ENCODE results near the gene MCF2L.
A peak's percentile ranks its signal among the peaks of the same experiment; 100 is the strongest.
"Not testable (repeated sequence)": the region's sequence is repeated elsewhere in the genome, so short reads cannot be mapped to it uniquely, and the experiment has no call there.

MCF2L gene

DNA sequence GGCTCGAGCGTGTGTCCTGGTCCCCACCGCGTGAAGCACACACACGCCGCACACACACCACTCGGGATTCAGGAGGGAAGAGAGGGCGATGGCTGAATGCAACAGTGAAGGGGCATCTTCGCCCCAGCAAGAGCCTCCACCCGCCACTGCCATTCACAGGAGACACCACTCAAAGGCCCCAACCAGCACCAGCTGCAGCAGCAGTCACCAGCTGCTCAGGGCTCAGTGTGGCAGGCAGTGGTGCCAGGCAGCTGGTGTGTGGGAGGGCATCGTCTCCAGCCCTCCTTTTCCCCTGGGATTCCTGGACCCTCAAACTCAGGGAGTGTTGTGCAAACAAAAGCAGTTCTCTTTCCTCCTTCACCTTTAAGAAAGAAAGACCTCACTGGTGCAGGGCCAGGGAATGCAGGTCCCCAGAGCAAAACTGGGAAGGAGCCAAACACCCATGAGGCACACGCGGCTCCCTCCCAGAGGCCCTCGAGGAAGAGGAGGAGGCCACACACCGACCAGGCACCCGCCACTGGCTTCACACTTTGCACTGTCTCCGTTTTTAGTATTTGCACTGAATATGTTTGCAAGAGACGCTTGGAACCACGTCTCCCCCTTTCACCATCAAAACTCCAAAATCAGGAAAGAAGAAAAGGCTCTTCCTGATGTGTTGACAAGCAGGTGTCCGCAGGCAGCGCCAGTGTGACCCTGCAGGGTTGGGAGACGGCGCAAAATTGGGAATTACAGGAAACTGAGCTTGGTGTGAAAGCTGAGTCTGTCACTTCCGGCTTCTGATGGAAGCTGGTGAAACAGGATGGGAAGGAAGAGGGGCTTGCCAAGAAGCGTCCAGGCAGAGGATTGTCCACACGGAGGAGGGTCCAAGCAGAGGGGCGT lies 110.1 kb downstream of the MCF2L start:
- peak in 41 of 56 donors; percentile 13 to 83 (median 54) for DNase-seq

DNA sequence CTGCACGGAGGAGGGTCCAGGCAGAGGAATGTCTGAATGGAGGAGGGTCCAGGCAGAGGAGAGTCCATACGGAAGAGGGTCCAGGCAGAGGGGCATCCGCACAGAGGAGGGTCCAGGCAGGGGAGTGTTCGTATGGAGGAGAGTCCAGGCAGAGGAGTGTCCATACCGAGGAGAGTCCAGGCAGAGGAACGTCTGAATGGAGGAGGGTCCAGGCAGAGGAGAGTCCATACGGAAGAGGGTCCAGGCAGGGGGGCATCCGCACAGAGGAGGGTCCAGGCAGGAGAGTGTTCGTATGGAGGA lies 110.7 kb downstream of the MCF2L start:
- DNase-seq: not testable (repeated sequence)

GRCh38 chr13:113080361-113080831 lies 111.4 kb downstream of the MCF2L start:
- no peak for DNase-seq

- DNase-seq: no peak
Measured at GRCh38 chr13:113080901-113081521, 112.0 kb downstream of the MCF2L start.

GRCh38 chr13:113082198-113083021 lies 113.4 kb downstream of the MCF2L start:
- DNase-seq: no peak

GRCh38 chr13:113083022-113083373 lies 114.0 kb downstream of the MCF2L start:
- DNase-seq: no peak

GRCh38 chr13:113083402-113084061 lies 114.5 kb downstream of the MCF2L start:
- peak in 45 of 56 donors; percentile 18 to 92 (median 59) for DNase-seq

DNA sequence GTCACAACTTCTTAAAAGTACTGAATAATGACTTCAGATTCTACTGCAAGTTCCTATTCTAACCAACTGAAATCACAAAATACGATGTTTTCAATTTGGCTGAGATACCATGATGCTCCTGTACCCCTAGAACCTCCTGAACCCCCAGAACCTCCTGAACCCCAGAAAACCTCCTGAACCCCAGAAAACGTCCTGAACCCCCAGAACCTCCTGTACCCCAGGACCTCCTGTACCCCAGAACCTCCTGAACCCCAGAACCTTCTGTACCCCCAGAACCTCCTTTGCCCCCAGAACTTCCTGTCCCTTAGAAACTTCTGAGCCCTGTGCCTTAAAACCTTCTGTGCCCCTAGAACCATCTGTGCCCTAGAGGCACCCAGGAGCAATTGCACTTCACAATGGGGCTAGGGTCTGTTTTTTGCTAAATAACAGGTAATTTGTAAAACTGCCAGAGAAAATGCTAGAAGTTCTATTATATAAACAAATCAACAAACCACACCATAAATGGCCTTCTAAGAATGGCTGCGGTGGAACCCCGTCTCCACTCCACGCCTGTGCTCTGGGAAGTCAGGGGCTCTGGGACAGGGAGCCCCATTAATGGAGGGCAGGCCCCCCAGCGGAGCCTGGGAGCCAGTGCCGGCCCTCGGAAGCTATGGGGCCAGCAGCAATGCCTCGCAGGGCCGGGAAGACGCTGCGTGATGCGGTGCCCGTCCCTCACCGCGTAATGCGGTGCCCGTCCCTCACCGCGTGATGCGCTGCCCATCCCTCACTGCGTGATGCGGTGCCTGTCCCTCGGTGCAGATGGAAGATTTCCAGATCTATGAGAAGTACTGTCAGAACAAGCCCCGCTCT lies 115.3 kb downstream of the MCF2L start:
- no peak for DNase-seq

DNA sequence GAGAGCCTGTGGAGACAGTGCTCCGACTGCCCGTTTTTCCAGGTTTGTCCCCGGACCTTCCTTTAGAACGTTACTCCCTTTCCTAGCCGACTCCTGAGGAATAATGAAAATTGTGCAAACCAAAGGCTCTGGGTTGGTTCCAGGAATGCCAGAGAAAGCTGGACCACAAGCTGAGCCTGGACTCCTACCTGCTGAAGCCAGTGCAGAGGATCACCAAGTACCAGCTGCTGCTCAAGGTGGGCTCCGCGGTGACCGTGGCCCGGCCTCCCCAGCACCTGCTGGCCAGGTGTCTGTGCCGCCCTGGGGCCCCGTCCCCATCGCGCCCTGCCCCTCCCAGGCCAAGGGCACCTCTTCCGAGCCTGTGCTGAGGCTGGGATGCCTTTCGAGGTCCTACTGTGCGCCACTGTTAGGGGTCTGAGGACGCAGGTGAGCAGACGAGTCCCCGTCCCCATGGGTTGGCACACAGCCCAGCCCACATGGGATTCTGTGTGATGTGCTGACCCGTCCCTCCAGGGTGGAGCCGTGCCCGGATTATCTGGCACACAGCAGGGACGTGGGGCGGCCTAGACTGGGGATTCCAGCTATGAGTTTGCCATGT lies 116.0 kb downstream of the MCF2L start:
- DNase-seq: no peak

DNA sequence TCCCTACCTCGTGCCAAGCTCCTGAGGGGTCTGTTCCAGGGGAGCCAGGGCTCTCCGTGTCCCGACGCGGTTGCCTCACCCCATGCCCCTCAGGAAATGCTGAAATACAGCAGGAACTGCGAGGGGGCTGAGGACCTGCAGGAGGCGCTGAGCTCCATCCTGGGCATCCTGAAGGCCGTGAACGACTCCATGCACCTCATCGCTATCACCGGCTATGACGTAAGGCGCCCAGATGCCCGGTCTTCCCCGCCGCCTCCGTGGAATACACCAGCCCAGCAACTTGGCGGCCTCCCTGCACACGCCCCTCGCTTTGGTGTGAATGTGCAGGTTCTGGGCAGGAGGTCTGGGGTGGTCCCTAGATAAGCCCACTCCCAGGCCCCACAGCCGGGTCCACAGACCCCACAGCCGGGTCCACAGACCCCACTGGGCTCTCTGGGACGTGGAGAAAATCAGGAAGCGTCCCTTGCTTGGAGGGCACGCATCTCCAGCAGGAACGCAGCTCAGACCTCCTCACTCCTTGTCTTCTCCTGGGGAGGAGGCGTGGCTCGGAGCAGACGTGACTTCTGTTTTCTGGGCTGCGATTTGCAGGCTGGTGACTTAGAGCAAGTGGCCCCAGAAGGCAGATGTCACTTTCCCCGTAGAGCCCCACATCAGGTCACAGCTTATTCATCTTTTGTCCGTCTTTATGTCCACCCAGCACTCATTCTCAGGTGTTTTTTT lies 117.2 kb downstream of the MCF2L start:
- no peak for DNase-seq

GRCh38 chr13:113086991-113087922 lies 118.2 kb downstream of the MCF2L start:
- DNase-seq: no peak

- DNase-seq: no peak
Measured at GRCh38 chr13:113087923-113088690, 119.1 kb downstream of the MCF2L start.

- DNase-seq: no peak
Measured at GRCh38 chr13:113088691-113089020, 119.6 kb downstream of the MCF2L start.

GRCh38 chr13:113089693-113090414 lies 120.8 kb downstream of the MCF2L start:
- DNase-seq: no peak

GRCh38 chr13:113090415-113090770 lies 121.4 kb downstream of the MCF2L start:
- DNase-seq: no peak

- DNase-seq: no peak
Measured at GRCh38 chr13:113090806-113091205, 121.8 kb downstream of the MCF2L start.

- no peak for DNase-seq
Measured at GRCh38 chr13:113091211-113091771, 122.3 kb downstream of the MCF2L start.

Data from nucleus accumbens (tissue), 56 donors.